Erythroblast (primary cell): ENCODE measurements around the gene PRUNE2.

Experiments used
- DNase-seq, 2 experiments: peaks; one replicate each; lab custom pipeline; 2025; lab: John Stamatoyannopoulos, UW
- GATA1 ChIP-seq: IDR thresholded peaks from 2 replicates; pipeline ENCODE4 v1.6.1; 2011; ENCODE audit warnings: low read depth, mild to moderate bottlenecking, control low read depth, low read length, moderate library complexity
- POLR2A ChIP-seq: IDR thresholded peaks from 2 replicates; pipeline ENCODE4 v1.6.1; 2011; ENCODE audit warnings: mild to moderate bottlenecking, low read length

The PRUNE2 gene

GRCh38 chr9:76620581-76620980 is 285.3 kb downstream of the PRUNE2 start:
- TF ChIP-seq GATA1, result no peak
- no peak for TF ChIP-seq POLR2A
- DNase-seq, result no peak

DNA sequence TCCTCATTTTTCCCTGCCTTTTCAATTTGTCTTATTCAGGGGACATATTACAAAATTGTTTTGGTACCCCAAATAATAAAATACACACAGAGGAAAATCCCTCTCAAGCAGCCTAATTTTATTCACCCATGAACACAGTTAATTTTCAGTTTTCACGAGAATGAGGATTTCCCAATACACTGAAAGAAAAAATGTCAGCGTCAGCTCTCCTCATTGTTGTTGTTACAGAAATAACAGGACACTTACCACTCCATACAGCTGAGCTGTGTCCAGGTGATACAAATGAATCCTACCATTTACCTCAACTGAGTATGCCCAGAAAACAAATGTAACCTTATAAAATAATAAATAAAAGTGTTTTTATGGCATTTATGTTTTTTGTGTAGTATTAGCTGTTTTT is 286.3 kb downstream of the PRUNE2 start:
- DNase-seq, result no peak
- no peak for TF ChIP-seq POLR2A
- no peak for TF ChIP-seq GATA1

DNA sequence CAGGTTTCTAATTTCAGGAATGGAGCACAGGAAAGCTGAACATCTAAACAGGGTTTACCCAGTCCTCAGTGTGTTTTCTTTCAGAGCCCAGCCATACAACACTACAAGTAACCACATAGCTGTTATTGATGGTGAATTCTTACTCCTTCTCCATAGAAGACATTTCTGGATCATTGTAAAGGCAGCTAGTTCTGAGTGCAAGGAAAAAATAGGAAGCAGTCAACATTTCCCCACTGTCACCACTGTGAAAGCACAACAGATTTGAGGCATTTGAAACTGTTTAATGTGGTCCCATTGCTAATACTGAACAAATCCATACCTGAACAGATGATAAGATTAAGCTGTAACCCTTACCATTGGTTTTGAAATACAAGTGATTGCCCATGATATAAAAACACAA is 286.7 kb downstream of the PRUNE2 start:
- no peak for TF ChIP-seq GATA1
- no peak for TF ChIP-seq POLR2A
- DNase-seq, result no peak

DNA sequence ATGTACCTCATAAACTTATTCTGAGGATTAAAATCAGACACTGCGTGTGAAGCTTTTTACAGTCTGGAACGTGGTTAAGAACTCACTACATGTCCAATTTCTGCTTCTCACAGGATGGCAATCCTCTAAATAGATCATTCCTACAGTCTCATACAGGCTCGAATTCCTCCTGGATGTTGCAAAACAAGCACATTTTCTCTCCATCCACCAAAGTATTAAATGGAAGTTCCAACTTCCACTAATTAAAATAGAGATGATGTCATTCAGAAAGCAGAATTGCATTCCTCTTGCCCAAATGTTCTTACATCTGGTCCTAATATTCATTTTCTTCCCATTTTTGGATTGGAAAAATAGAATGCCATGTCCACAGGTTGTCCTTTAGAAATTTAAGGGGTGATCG is 287.2 kb downstream of the PRUNE2 start:
- TF ChIP-seq GATA1, result no peak
- no peak for TF ChIP-seq POLR2A
- DNase-seq, result no peak

GRCh38 chr9:76617497-76618175 is 288.3 kb downstream of the PRUNE2 start:
- TF ChIP-seq POLR2A (no peak), GATA1 (no peak)
- no peak for DNase-seq

- DNase-seq, result no peak
- TF ChIP-seq GATA1, result no peak
Measured at GRCh38 chr9:76616780-76617179, 289.1 kb downstream of the PRUNE2 start.

GRCh38 chr9:76615177-76615603 is 290.7 kb downstream of the PRUNE2 start:
- TF ChIP-seq POLR2A (no peak), GATA1 (no peak)
- peak; percentile 32 to 33 for DNase-seq

- no peak for DNase-seq
- TF ChIP-seq POLR2A (no peak), GATA1 (no peak)
Measured at GRCh38 chr9:76613974-76614373, 291.9 kb downstream of the PRUNE2 start.

DNA sequence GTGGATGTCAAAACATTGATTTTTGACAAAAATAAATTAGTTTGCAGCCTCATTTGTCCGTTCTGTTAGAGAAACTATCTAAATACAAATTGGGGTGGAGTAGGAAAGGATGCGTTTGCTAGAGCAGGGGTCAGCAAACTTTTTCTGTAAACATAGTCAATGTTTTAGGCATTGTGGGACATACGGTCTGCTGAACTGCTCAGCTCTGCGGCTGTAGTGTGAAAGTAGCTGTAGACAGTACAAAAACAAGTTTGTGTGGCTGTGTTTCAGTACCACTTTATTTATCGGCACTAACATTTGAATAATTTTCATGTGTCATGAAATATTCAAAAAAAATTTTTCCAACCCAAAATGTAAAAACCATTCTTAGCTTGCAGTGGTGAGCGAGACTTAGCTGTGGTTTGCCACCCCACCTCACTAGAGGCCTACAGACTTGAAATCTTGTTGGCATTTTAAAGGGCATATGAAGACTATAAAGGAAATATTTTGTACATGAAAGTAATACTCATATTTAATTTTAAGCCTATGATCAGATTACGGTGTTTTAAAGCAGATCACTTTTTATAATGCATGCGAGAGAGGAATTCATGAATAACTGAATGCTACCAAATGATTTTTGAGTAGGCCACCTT is 292.6 kb downstream of the PRUNE2 start:
- TF ChIP-seq GATA1, result no peak
- DNase-seq, result no peak

DNA sequence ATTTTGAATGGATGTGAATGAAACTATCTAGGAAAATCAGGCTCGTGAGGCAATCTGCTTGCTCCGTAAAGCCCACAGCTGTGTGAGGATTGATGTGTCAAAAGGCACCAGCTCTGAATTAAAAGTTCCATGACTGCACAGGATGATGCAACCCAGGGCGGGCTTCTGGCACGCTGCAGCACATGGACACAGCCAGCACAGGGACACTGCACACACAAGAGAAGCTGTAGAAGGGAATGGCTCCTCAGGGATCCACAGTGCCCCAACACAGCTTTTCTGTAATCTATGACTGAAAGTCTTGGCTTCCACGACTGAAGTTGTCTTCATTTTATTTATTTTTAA is 295.9 kb downstream of the PRUNE2 start:
- peak; percentile 34 to 50 for DNase-seq

DNA sequence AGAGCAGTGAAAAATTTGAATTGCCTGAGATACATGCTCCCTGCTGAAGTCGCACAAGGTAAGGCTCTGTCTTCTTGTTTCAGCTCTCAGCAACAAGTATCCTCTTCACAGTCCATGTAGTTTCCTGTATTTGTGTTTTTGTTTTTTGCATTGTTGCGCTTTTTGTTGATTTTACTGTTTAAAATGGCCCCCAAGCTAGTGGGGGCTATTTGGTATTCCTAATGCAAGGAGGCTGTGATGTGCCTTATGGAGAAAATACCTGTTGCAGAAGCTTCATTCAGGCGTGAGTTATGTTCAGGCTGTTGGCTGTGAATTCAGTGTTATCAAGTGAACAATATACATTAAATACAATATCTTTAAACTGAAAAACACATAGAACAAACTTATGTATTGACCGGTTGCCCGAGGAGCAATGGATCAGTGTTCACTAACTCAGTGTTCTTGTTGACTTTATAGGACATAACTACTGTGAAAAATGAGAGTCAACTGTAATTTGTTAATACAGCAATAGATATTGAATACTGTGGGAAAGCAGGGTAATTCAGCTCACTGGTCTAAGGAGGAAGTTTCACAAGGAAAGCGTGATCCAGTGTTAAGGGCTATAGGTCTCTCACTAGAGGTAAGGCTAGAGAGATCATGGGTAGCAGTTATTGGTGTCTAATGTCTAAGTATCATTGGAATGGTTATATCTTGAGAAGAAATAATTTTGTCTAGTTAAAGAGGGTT is 296.5 kb downstream of the PRUNE2 start:
- TF ChIP-seq GATA1, result no peak
- TF ChIP-seq POLR2A, result no peak
- DNase-seq, result no peak

More for the DNA sequence above, 295.9 kb downstream of the PRUNE2 start:
- TF ChIP-seq GATA1 (no peak), POLR2A (no peak)

DNA sequence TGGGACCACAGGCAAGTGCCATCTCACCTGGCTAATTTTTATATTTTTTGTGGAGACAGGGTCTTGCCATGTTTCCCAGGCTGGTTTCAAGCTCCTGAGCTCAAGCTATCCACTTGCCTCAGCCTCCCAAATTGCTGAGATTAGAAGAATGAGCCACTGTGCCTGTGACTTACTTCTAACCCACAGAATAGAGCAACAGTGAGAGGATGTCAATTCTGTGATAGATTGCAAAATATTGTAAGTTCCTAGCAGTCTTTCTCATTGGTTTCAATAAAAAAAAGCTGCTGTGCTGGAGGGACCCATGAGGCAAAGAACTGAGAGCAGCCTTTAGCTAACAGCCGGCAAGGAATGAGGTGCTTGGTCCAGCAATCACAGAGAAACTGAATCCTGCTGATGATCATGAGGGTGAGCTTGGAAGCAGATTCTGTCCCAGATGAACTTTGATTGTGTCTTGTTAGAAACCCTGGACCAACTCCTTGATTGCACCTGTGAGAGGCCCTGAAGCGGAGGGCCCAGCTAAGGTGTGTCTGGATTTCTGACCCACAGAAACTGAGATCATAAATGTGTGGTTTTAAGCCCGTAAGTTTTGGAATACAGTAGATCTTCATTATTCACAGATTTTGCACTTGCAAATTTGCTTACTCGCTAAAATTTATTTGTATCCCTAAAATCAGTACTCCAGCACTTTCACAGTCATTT is 297.2 kb downstream of the PRUNE2 start:
- no peak for TF ChIP-seq GATA1
- no peak for TF ChIP-seq POLR2A

DNA sequence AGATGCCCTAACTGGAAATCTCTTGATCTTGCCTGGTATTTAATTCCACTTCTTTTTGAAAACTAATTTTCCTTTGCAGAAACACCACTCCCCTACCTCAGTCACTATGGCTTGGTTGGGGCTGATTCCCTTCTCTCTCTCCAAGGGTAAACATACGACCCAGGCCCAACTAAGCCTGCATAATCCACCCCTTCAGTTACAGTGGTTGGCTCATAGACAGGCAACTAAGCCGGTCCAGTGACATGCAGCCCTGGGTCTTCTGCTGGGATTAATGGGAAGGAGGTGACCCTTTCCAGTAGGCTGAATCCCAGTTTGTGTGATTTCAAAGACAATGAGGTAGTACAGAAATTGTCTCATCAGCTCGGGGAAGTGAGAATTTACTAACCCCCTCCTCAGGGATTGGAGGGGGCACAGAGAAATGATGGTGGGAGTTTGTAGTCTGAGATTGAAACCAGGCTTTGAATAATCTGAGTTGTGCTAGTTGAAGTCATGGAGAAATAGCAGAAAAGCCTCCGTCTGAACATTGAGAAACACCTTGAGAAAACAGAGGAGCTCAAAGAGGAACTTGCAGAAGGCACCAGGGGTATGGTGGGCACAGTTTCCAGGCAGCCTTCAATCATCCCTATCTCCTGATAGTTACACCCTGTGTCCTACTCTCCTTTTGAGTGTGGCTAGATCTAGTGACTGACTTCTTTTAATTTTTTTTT is 298.0 kb downstream of the PRUNE2 start:
- no peak for TF ChIP-seq GATA1
- no peak for TF ChIP-seq POLR2A
- no peak for DNase-seq

More for the DNA sequence above, 297.2 kb downstream of the PRUNE2 start:
- no peak for DNase-seq

DNA sequence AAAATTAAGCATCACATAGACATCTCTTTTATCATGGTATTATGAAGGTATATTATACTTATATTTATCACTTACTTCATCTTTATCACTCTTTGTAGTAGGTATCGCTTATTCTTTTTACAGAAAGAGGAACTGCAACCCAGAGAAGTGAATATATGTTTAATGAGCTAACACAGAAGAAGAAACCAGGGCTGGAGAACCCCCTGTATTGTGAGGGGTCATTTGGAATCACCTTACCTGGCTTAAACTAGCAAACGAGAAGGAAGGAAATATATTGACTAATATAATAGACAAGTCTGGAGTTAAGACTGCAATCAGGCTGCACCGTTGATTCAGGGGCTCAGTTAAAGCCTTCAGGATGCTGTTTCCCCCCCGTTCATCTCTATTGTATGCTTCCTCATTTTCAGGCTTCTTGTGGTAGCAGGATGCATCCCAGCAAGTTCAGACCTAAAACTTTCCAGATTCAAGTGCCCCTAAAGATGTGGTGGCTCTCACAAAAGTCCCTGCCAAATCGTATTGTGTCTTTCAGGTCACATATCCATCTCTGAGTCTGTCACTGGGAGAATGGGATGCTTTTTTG is 300.5 kb downstream of the PRUNE2 start:
- TF ChIP-seq GATA1 (no peak), POLR2A (no peak)
- DNase-seq, result no peak
